Measurements from ENCODE around the gene TFF1. TPM values are rescaled to one million over a fixed set of nuclear protein-coding genes. Genes with fewer than 3 reads are reported as not detected.
A peak's percentile ranks its signal among the peaks of the same experiment; 100 is the strongest.
"Not testable (repeated sequence)": the region's sequence is repeated elsewhere in the genome, so short reads cannot be mapped to it uniquely, and the experiment has no call there.

The TFF1 gene
- total RNA-seq, 4 donors from 2014 or later: not detected

- H3K4me1 ChIP-seq: peaks cover 0 to 5% of the 10 kb centered on the region in 2 donors
- TF ChIP-seq CTCF (IDR thresholded peaks at IDR 0.05) (no peak), POLR2A (IDR thresholded peaks at IDR 0.05) (no peak)
- intact Hi-C loops (cut with DNase I): no loop called here
- no peaks in the 10 kb centered on the region for H3K27me3 ChIP-seq
- no peaks in the 10 kb centered on the region for H3K36me3 ChIP-seq
- H3K27ac ChIP-seq: no peak overlapping the region
- 86 to 96% methylated on average over 10 to 13 of the region's 14 CpGs for WGBS, 2 donors
- no peaks in the 10 kb centered on the region for H3K9me3 ChIP-seq
- no peak overlapping the region for H3K4me3 ChIP-seq (replicated peaks in 1 of 3)
- DNase-seq: no peak
Observed at GRCh38 chr21:42413093-42413492, 46.8 kb upstream of the TFF1 start.

- Histone ChIP-seq H3K4me3 (replicated peaks in 1 of 3) (no peak overlapping the region), H3K9me3 (no peaks in the 10 kb centered on the region), H3K27me3 (no peaks in the 10 kb centered on the region), H3K27ac (no peak overlapping the region), H3K36me3 (no peaks in the 10 kb centered on the region), H3K4me1 (peaks cover 0 to 5% of the 10 kb centered on the region in 2 donors)
- no peak for TF ChIP-seq POLR2A (IDR thresholded peaks at IDR 0.05)
- intact Hi-C loops (cut with DNase I): no loop called here
- 84 to 88% methylated on average over 5 of the region's 5 CpGs for WGBS, 2 donors
- DNase-seq: no peak
Observed at GRCh38 chr21:42412636-42412933, 46.2 kb upstream of the TFF1 start.

- TF ChIP-seq POLR2A (IDR thresholded peaks at IDR 0.05): no peak
- TF ChIP-seq CTCF (IDR thresholded peaks at IDR 0.05): no peak
Observed at GRCh38 chr21:42411891-42412635, 45.7 kb upstream of the TFF1 start.

GRCh38 chr21:42411197-42411869 is 45.0 kb upstream of the TFF1 start:
- H3K9me3 ChIP-seq: no peaks in the 10 kb centered on the region
- TF ChIP-seq CTCF (IDR thresholded peaks at IDR 0.05) (no peak), POLR2A (IDR thresholded peaks at IDR 0.05) (no peak)
- 45 to 48% methylated on average over 7 of the region's 7 CpGs for WGBS, 2 donors
- H3K36me3 ChIP-seq: no peaks in the 10 kb centered on the region
- H3K27ac ChIP-seq: no peak overlapping the region
- no peak overlapping the region for H3K4me3 ChIP-seq (replicated peaks in 1 of 3)
- intact Hi-C loops (cut with DNase I): no loop called here
- no peaks in the 10 kb centered on the region for H3K27me3 ChIP-seq
- no peak for DNase-seq
- peaks cover 0 to 5% of the 10 kb centered on the region in 2 donors for H3K4me1 ChIP-seq

More at GRCh38 chr21:42411891-42412635, 45.7 kb upstream of the TFF1 start:
- H3K27me3 ChIP-seq: no peaks in the 10 kb centered on the region
- intact Hi-C loops (cut with DNase I): no loop called here
- H3K4me3 ChIP-seq (replicated peaks in 1 of 3): no peak overlapping the region
- H3K9me3 ChIP-seq: no peaks in the 10 kb centered on the region
- DNase-seq: peak; percentile 34 to 41
- 51 to 64% methylated on average over 12 to 21 of the region's 21 CpGs for WGBS, 2 donors
- no peak overlapping the region for H3K27ac ChIP-seq
- no peaks in the 10 kb centered on the region for H3K36me3 ChIP-seq
- peaks cover 0 to 5% of the 10 kb centered on the region in 2 donors for H3K4me1 ChIP-seq

- H3K9me3 ChIP-seq: no peaks in the 10 kb centered on the region
- H3K4me3 ChIP-seq (replicated peaks in 1 of 3): no peak overlapping the region
- H3K4me1 ChIP-seq: peaks cover 0 to 5% of the 10 kb centered on the region in 2 donors
- no peak overlapping the region for H3K27ac ChIP-seq
- 80 to 85% methylated on average over 7 of the region's 7 CpGs for WGBS, 2 donors
- no peak for TF ChIP-seq POLR2A (IDR thresholded peaks at IDR 0.05)
- TF ChIP-seq CTCF (IDR thresholded peaks at IDR 0.05): no peak
- H3K27me3 ChIP-seq: no peaks in the 10 kb centered on the region
- intact Hi-C loops (cut with DNase I): no loop called here
- no peaks in the 10 kb centered on the region for H3K36me3 ChIP-seq
- no peak for DNase-seq
Observed at GRCh38 chr21:42409366-42409765, 43.0 kb upstream of the TFF1 start.

GRCh38 chr21:42408718-42409117 is 42.4 kb upstream of the TFF1 start:
- H3K36me3 ChIP-seq; H3K9me3 ChIP-seq; H3K27me3 ChIP-seq; H3K4me1 ChIP-seq; intact Hi-C loops (cut with DNase I); H3K27ac ChIP-seq; H3K4me3 ChIP-seq (replicated peaks in 1 of 3); DNase-seq: not testable (repeated sequence)
- WGBS, 2 donors: 88 to 89% methylated on average over 5 of the region's 5 CpGs

All from thyroid gland (tissue), 4 donors.